HepG2 (cell line): ENCODE measurements around the gene SCAND1. TPM values are rescaled to one million over a fixed set of nuclear protein-coding genes. Genes with fewer than 3 reads are reported as not detected.

Experiments
- EP300 ChIP-seq, 3 experiments: sonication (generic) in 1 of 3; formaldehyde crosslinking in 1 of 3; IDR thresholded peaks; 2 replicates each; pipeline versions ENCODE4 v1.5.1 to v1.6.1; 2011 to 2020; ENCODE audit warnings: low read depth in 2 of 3, low read length in 2 of 3, borderline replicate concordance in 1 of 3, improper control_type of control experiment in 1 of 3, mild to moderate bottlenecking in 1 of 3, missing genetic modification reagents in 1 of 3, moderate library complexity in 1 of 3
- GLI4 ChIP-seq: sonication (generic); formaldehyde crosslinking; IDR thresholded peaks from 2 replicates; pipeline ENCODE4 v1.5.1; 2020; ENCODE audit warnings: missing genetic modification reagents, mild to moderate bottlenecking, moderate library complexity, borderline replicate concordance
- HCFC1 ChIP-seq: fragments of 150-350 bp; IDR thresholded peaks from 2 replicates; pipeline ENCODE4 v1.6.1; 2014; ENCODE audit warnings: low read depth, low read length
- HOMEZ ChIP-seq: IDR thresholded peaks from 2 replicates; pipeline ENCODE4 v1.6.1; 2016; ENCODE audit warnings: low read depth
- SNAPC5 ChIP-seq: sonication (generic); formaldehyde crosslinking; IDR thresholded peaks from 2 replicates; pipeline ENCODE4 v1.8.1; 2023; ENCODE audit warnings: mild to moderate bottlenecking, missing genetic modification reagents, borderline replicate concordance
- SOX13 ChIP-seq, 3 experiments: fragments of 450-650 bp in 1 of 3; sonication (generic) in 1 of 3; formaldehyde crosslinking in 1 of 3; IDR thresholded peaks in 2 of 3; conservative IDR thresholded peaks in 1 of 3; 2 replicates each; pipeline versions ENCODE4 v1.5.0 to v1.6.1; 2016 to 2020; ENCODE audit warnings: antibody characterized with exemption in 1 of 3, mild to moderate bottlenecking in 1 of 3, missing compliant biosample characterization in 1 of 3, missing genetic modification reagents in 1 of 3, moderate library complexity in 1 of 3
- TGIF2 ChIP-seq: IDR thresholded peaks from 2 replicates; pipeline ENCODE4 v1.6.1; 2016; ENCODE audit warnings: control low read depth, missing compliant biosample characterization
- ZBTB39 ChIP-seq: sonication (generic); formaldehyde crosslinking; IDR thresholded peaks from 2 replicates; pipeline ENCODE4 v1.5.0; 2020; ENCODE audit warnings: missing genetic modification reagents
- ZBTB43 ChIP-seq: sonication (generic); formaldehyde crosslinking; conservative IDR thresholded peaks from 2 replicates; pipeline ENCODE4 v1.4.0; 2020; ENCODE audit warnings: missing genetic modification reagents
- ZNF282 ChIP-seq: fragments of 450-650 bp; IDR thresholded peaks from 2 replicates; pipeline ENCODE4 v1.6.1; 2018; ENCODE audit not compliant: partially characterized antibody
- ZNF713 ChIP-seq: sonication (generic); formaldehyde crosslinking; IDR thresholded peaks from 2 replicates; pipeline ENCODE4 v1.4.0; 2020; ENCODE audit warnings: mild to moderate bottlenecking, missing genetic modification reagents
- ZNF790 ChIP-seq: sonication (generic); formaldehyde crosslinking; IDR thresholded peaks from 2 replicates; pipeline ENCODE4 v1.8.0; 2022; ENCODE audit warnings: missing genetic modification reagents, mild to moderate bottlenecking, borderline replicate concordance
- polyA plus RNA-seq, 8 experiments: library from polyadenylated mRNA; depleted of rRNA in 3 of 8; stranded (reverse) in 7 of 8; unstranded in 1 of 8; fragments of >200 nt; fragmentation: Illumina TruSeq in 4 of 8; extraction: Trizol in 4 of 8; gene quantifications; 2 replicates each; pipeline versions ENCODE4 v1.2.1 to v1.2.3, GENCODE V29; 2011 to 2016; ENCODE audit warnings: low read depth in 4 of 8, missing spikeins in 1 of 8, mixed read lengths in 1 of 8; ENCODE audit not compliant: insufficient read depth in 1 of 8
- total RNA-seq, 5 experiments: library from RNA; depleted of rRNA; stranded (reverse); fragments of >200 nt; fragmentation: Illumina TruSeq; extraction: Trizol; gene quantifications; 2 replicates each; pipeline ENCODE4 v1.2.3, GENCODE V29; 2016; ENCODE audit warnings: low read depth in 1 of 5
- TF ChIP-seq, protein P1 (sequence below): sonication (generic); formaldehyde crosslinking; IDR thresholded peaks from 2 replicates; pipeline ENCODE4 v1.4.0; 2020; ENCODE audit warnings: mild to moderate bottlenecking, missing genetic modification reagents, borderline replicate concordance

Gene SCAND1
- total and polyA plus RNA-seq, 2 of the 13 experiments (the other 11 are each of a cell fraction or from before 2014, with no cell fraction given) = 19.3 to 109 TPM

GRCh38 chr20:35994994-35995453, 40.7 kb upstream of the SCAND1 start (continued):
- TF ChIP-seq, protein P1, sequence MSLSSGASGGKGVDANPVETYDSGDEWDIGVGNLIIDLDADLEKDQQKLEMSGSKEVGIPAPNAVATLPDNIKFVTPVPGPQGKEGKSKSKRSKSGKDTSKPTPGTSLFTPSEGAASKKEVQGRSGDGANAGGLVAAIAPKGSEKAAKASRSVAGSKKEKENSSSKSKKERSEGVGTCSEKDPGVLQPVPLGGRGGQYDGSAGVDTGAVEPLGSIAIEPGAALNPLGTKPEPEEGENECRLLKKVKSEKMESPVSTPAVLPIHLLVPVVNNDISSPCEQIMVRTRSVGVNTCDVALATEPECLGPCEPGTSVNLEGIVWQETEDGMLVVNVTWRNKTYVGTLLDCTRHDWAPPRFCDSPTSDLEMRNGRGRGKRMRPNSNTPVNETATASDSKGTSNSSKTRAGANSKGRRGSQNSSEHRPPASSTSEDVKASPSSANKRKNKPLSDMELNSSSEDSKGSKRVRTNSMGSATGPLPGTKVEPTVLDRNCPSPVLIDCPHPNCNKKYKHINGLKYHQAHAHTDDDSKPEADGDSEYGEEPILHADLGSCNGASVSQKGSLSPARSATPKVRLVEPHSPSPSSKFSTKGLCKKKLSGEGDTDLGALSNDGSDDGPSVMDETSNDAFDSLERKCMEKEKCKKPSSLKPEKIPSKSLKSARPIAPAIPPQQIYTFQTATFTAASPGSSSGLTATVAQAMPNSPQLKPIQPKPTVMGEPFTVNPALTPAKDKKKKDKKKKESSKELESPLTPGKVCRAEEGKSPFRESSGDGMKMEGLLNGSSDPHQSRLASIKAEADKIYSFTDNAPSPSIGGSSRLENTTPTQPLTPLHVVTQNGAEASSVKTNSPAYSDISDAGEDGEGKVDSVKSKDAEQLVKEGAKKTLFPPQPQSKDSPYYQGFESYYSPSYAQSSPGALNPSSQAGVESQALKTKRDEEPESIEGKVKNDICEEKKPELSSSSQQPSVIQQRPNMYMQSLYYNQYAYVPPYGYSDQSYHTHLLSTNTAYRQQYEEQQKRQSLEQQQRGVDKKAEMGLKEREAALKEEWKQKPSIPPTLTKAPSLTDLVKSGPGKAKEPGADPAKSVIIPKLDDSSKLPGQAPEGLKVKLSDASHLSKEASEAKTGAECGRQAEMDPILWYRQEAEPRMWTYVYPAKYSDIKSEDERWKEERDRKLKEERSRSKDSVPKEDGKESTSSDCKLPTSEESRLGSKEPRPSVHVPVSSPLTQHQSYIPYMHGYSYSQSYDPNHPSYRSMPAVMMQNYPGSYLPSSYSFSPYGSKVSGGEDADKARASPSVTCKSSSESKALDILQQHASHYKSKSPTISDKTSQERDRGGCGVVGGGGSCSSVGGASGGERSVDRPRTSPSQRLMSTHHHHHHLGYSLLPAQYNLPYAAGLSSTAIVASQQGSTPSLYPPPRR (CRISPR knock-in tag) = no peak
- TF ChIP-seq ZBTB39 (CRISPR knock-in tag) = no peak
- peak; percentile 59; the same call in 1 of the 2 replicates for TF ChIP-seq HOMEZ (CRISPR knock-in tag)
- TF ChIP-seq GLI4 = no peak
- no peak for TF ChIP-seq ZBTB43 (CRISPR knock-in tag)
- TF ChIP-seq ZNF713 (CRISPR knock-in tag) = no peak
- TF ChIP-seq ZNF790 = no peak
- TF ChIP-seq SOX13 (IDR thresholded peaks at IDR 0.05) = no peak
- no peak for TF ChIP-seq SOX13 (CRISPR knock-in tag; conservative IDR thresholded peaks at IDR 0.05 in 1 of 2, IDR thresholded peaks at IDR 0.05 in 1 of 2)
- no peak for TF ChIP-seq SNAPC5 (CRISPR knock-in tag)
- no peak for TF ChIP-seq ZNF282
- TF ChIP-seq TGIF2 (CRISPR knock-in tag) = no peak
- no peak for TF ChIP-seq HCFC1
- no peak for TF ChIP-seq EP300 (IDR thresholded peaks at IDR 0.05; ENCODE audit: low read depth in 2 of 2, low read length in 2 of 2)
- 0 out of 2 replicates have a peak, but pooled peaks have one; percentile 18 for TF ChIP-seq EP300 (CRISPR knock-in tag; IDR thresholded peaks at IDR 0.05; ENCODE audit: borderline replicate concordance)
